HG03469 (cell line): ENCODE results near the gene LRRC27.
"Not testable (repeated sequence)": the region's sequence is repeated elsewhere in the genome, so short reads cannot be mapped to it uniquely, and the experiment has no call there.

Experiments
- ATAC-seq: cut with Tn5 transposase; IDR thresholded peaks from one replicate; pipeline ENCODE4 v1.9.1; 2021; ENCODE audit warnings: mild to moderate bottlenecking, moderate library complexity, moderate number of reproducible peaks; ENCODE audit not compliant: unreplicated experiment

The LRRC27 gene

DNA sequence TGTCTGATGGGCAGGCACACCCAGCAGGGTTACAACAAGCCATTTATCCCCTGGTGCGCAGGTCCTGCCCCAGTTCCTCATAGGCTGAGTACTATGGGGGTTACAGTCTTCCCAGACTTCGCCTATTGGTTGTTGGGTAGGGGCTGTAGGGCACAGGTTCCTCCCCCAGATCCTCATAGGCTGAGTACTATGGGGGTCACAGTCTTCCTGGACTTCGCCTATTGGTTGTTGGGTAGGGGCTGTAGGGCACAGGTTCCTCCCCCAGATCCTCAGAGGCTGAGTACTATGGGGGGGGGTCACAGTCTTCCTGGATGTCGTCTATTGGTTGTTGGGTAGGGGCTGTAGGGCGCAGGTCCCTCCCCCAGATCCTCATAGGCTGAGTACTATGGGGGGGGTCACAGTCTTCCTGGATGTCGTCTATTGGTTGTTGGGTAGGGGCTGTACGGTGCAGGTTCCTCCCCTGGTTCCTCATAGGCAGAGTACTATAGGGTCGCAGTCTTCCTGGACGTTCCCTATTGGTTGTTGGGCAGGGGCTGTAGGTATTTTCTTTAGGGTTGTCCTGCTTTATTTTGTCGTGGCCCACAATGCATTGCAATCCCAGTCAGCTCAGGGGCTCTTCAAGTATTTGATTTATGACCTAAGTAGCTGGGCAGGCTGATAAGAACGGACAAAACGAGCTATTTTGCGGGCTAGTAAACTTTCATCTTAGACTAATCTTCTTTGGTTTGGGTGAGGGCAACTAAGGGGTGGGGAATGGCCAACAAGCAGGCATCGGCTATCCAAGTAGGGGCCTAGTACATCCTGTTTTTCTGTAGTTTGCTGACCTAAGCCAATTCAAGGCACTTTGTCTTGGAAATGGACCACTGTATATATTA lies 3.4 kb downstream of the LRRC27 start:
- ATAC-seq: no peak

GRCh38 chr10:132336064-132336746 lies 4.2 kb downstream of the LRRC27 start:
- ATAC-seq: no peak

GRCh38 chr10:132336919-132337407 lies 5.0 kb downstream of the LRRC27 start:
- no peak for ATAC-seq

DNA sequence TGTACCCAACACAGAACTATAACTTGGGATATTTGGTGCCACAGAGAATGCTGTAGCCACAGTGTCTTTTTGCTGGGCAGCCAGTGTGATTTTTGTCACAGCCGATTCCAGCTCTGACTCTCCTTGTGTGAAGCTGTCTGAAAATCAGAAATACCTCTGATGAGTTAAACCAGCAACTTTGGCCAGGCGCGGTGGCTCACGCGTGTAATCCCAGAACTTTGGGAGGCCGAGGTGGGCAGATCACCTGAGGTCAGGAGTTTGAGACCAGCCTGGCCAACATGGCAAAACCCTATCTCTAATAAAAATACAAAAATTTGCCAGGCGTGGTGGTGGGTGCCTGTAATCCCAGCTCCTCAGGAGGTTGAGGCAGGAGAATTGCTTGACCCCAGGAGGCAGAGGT lies 5.9 kb downstream of the LRRC27 start:
- ATAC-seq: not testable (repeated sequence)

GRCh38 chr10:132338876-132339275 lies 6.9 kb downstream of the LRRC27 start:
- ATAC-seq: no peak

GRCh38 chr10:132339276-132339675 lies 7.3 kb downstream of the LRRC27 start:
- ATAC-seq: no peak

DNA sequence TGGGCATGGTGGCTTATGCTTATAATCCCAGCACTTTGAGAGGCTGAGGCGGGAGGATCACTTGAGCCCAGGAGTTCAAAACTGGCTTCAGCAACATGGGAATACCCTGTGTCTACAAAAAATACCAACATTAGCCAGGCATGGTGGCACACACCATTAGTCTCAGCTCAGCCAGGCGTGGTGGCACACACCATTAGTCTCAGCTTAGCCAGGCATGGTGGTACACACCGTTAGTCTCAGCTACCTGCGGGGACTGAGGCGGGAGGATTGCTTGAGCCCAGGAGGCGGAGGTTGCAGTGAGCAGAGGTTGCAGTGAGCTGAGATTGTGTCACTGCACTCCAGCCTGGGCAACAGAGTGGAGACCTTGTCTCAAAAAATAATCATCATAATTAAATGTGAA lies 9.0 kb downstream of the LRRC27 start:
- ATAC-seq: no peak

GRCh38 chr10:132341781-132342180 lies 9.8 kb downstream of the LRRC27 start:
- no peak for ATAC-seq

- ATAC-seq: no peak
These were observed 10.6 kb downstream of the LRRC27 start for GRCh38 chr10:132342553-132342952.

DNA sequence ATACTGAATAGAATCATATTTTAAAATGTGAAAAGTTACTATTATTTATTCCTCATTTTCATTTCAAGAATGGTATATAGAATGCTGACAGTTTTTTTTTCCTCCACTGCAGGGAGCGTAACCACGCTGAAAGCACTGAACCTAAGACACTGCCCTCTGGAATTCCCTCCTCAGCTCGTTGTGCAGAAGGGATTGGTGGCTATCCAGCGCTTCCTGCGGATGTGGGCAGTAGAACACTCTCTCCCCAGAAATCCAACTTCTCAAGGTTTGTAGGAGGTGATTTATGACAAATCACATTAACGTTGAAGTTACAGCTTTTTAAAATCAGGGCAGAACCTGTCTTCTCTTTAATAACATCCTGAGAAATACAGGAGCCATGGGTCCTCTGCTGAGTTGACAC lies 12.4 kb downstream of the LRRC27 start:
- ATAC-seq: no peak

DNA sequence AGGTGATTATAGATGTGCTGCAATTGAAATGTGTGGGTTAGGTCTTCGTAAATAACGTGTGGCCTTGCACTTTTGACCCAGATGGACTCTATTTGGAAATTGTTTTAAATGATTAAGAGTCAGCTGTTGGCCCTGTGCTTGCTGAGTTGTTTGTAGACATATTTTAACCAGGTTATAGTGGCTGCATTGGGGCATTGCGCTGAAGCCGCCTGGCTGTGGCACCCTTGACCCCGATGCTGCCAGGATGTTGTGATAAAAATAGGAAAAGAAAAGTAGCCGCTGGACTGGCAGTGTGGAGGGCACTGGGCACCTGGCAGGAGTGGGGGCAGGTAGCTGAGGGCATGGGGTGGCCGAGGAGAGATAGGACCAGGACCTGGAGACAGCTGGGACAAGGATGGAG lies 13.4 kb downstream of the LRRC27 start:
- ATAC-seq: no peak

DNA sequence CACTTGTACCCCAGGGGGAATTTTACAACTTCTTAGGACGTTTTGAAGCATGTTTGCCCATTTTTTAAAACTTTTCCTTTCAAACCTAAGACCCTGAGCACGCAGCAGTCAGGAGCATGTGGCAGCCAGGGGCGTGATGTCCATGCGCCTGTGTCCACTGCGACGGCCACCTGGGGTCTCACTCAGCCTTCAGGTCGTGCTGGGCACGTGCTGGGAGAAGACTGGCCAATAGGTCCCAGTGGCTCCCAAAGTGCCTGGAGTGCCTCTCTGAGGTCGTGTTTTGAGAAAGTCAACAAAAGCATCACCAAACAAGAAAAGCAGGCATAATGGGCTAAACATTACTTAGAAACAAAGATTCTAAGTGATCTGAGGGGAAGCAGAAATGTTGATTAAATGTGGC lies 14.8 kb downstream of the LRRC27 start:
- no peak for ATAC-seq

GRCh38 chr10:132347211-132347930 lies 15.4 kb downstream of the LRRC27 start:
- no peak for ATAC-seq

DNA sequence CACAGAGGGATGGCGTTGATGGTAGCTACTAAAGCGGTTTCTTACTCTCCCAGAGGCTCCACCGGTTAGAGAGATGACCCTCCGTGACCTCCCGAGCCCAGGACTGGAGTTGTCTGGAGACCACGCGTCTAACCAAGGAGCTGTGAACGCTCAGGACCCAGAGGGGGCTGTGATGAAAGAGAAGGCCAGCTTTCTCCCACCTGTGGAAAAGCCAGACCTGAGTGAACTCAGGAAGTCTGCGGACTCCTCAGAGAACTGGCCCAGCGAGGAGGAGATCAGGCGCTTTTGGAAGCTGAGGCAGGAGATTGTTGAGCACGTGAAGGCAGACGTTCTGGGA lies 15.9 kb downstream of the LRRC27 start:
- no peak for ATAC-seq

- no peak for ATAC-seq
These were observed 17.8 kb downstream of the LRRC27 start for GRCh38 chr10:132349766-132350165.

DNA sequence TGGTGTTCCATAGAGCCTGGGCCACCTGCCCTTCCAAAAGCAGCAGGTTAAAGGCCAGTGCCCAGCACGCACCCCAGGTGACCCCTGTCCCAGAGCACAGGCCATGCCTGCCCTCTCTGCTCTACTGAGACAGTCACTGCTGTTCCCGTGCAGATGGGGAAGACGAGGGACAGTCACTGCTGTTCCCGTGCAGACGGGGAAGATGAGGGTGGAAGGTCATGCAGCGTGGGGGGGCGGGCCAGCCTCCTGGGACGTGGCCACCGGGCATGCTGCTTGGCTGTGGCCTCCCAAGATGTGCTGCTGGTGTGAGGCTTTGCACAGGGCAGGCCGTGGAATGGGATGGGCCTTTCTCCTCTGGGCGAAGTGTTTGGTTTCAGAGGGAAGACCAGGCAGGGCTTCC lies 18.4 kb downstream of the LRRC27 start:
- ATAC-seq: no peak

GRCh38 chr10:132350946-132351345 lies 19.0 kb downstream of the LRRC27 start:
- ATAC-seq: no peak

GRCh38 chr10:132351611-132352010 lies 19.6 kb downstream of the LRRC27 start:
- no peak for ATAC-seq

DNA sequence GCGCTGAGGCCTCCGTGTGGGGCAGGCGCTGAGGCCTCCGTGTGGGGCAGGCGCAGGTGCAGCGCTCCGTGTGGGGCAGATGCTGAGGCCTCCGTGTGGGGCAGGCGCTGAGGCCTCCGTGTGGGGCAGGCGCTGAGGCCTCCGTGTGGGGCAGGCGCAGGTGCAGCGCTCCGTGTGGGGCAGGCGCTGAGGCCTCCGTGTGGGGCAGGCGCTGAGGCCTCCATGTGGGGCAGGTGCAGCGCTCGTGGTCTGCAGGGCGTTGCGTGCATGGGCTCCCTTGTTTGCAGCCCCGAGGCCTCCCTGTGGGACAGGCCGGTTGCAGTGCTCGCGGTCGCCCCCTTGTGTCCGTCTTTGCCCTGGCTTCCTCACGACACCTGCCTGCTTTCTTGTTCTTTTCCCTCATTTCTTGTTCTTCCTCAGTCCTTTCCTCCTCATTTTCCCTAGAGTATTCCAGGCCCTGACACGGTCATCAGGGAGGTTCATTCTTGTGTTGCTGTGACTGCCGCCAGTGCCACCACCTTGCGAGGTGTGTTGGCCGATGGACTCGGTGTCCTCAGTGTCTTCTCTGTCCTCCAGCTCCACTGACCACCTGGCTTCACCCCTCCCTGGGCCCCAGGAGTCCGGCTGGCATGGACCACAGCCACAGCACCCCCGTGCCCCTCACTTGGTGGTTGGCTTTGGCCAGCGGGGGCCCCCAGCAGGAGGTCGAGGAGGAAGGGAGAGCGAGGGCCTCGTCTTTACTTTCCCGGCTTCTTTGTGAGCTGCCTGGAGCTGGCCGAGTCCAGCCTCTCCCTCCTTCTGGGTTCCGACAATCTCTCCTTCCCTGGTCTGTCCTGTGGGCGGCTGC lies 20.7 kb downstream of the LRRC27 start:
- ATAC-seq: not testable (repeated sequence)

DNA sequence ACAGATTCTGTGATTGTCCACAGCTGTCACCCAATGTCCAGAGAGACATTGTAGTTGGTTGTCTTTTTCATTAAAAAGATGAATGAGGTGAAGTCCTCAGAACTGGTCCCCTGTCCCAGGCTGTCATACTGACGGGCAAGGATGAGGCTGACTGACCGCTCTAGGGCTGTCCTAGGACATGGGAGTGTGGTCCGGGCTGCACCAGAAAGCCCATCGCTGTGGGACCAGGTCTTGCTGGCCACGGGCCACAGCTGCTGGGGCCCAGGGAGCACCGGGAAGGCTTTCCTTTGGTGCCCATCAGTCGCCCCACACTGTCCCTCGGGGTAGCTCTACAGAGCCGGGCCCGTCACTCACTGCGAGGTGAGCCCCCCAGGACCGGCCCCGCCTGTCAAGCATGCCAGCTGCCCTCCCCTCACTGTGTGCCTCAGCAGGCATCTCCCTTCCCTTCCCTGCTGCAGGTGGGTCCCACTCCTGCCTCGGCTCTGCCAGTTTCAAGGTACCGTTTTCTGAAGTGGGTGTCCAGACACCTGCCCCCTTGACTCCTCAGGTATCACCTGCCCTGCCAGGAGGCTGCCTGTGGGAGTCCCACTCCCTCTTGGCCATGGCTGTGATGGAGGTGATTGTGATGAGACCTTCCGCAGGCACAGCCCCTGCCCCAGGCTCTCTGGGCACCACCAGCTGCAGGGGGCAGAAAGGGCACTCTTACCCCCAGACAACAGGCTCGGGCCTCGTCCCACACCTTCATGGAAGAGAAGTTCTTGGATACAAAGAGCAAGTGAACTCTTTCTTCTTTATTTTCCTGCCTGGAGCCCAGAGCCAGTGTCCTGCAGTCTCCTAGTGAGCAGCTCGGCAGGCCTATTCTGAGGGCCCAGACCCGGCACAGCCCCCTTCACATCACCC lies 21.7 kb downstream of the LRRC27 start:
- no peak for ATAC-seq
